ENCODE measurements around the gene RETREG1.

RETREG1 gene, protein sequence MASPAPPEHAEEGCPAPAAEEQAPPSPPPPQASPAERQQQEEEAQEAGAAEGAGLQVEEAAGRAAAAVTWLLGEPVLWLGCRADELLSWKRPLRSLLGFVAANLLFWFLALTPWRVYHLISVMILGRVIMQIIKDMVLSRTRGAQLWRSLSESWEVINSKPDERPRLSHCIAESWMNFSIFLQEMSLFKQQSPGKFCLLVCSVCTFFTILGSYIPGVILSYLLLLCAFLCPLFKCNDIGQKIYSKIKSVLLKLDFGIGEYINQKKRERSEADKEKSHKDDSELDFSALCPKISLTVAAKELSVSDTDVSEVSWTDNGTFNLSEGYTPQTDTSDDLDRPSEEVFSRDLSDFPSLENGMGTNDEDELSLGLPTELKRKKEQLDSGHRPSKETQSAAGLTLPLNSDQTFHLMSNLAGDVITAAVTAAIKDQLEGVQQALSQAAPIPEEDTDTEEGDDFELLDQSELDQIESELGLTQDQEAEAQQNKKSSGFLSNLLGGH

DNA sequence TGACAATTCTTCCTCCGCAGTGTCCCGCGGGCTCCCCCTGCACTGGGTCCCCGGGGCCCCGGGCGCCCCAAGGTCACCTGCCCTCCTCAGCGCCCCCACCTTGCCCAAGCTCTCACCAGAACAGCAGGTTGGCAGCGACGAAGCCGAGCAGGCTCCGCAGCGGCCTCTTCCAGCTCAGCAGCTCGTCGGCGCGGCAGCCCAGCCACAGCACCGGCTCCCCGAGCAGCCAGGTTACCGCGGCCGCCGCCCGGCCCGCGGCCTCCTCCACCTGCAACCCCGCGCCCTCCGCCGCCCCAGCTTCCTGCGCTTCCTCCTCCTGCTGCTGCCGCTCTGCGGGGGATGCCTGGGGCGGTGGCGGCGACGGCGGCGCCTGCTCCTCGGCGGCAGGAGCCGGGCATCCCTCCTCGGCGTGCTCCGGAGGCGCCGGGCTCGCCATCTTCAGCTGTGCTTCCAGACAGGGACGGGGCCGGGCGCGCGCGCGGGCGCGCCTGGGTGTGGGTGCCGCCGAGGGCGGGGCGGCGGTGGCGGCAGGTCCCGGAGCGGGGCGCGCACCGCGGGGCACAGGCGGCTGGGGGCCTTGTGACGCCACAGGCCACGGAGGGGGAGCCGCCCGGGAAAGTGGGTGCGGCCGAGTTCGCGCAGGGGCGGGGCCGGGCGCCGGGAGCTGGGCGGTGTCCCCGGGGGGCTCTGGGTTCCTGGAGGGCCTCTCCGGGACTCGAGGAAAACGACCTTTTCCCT is at the start of gene RETREG1:
Gene RETREG1, minus strand, starts transcription at position 462 of the 738 bp plus-strand sequence. Its CDS starts 26 bp downstream, at position 436.
- H3K4me1 ChIP-seq (ENCODE audit: control insufficient read depth, insufficient read depth, low read length): peaks cover 23% of the 10 kb centered on the region
- H3K4me3 ChIP-seq (ENCODE audit: low read depth, low read length): peak within 1 kb of the TSS; percentile 70
- peak within 1 kb of the TSS; percentile 48 for H3K9ac ChIP-seq (ENCODE audit: low read length)

DNA sequence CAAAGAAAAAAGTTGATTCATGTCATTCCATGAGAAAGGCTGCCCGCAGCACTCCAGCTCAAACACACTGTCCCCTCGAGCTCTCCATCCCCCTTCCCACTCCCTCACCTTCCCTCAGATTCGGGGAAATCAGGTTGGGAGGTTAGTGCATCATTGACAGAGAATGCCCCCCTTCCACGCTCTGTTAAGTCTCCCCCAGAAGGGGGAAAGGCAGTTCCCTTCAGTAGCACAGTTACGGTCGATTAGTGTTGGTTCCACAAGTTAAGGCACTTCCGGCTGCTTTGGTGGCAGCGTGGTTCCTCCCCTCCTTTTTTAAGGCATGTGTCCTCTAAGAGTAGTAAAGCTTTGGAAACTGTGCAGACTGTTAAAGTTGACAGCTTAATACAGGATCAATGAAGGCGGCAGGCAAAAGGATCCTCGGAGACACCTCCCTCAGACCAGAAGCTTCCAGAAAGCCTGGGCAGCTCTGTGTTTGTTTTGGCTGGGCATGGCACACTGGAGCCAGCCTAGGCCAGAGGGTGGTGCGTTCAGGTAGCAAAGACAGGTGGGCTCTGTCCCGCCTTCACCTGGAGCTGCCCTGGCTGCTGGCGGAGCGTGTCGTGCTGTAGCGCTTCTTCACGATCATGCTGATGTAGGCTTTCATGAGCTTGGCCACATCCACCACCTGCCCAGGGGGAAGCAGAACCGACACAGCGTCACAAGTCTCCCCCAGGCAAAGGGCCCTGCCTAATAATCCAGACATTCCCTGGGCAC is 49.5 kb upstream of the RETREG1 start:
- H3K27ac ChIP-seq (ENCODE audit: low read depth, low read length): no peak overlapping the region
- peaks cover 74% of the 10 kb centered on the region for H3K36me3 ChIP-seq (ENCODE audit: control insufficient read depth, insufficient read depth, low read length)
- H3K4me3 ChIP-seq (ENCODE audit: low read depth, low read length): no peak overlapping the region
- no peaks in the 10 kb centered on the region for H3K27me3 ChIP-seq (ENCODE audit: control insufficient read depth, insufficient read depth, low read length)
- H3K9me3 ChIP-seq (ENCODE audit: control insufficient read depth, insufficient read depth, low read depth, low read length): no peaks in the 10 kb centered on the region
- H3K4me1 ChIP-seq (ENCODE audit: control insufficient read depth, insufficient read depth, low read length): no peaks in the 10 kb centered on the region
- no peak overlapping the region for H3K9ac ChIP-seq (ENCODE audit: low read length)

More for the DNA sequence above, at the start of gene RETREG1:
- Histone ChIP-seq H3K36me3 (ENCODE audit: control insufficient read depth, insufficient read depth, low read length) (no peaks in the 10 kb centered on the region), H3K27me3 (ENCODE audit: control insufficient read depth, insufficient read depth, low read length) (peaks cover 52% of the 10 kb centered on the region), H3K27ac (ENCODE audit: low read depth, low read length) (no peak within 1 kb of the TSS), H3K9me3 (ENCODE audit: control insufficient read depth, insufficient read depth, low read depth, low read length) (no peaks in the 10 kb centered on the region)

GRCh38 chr5:16665601-16666000 is 48.8 kb upstream of the RETREG1 start:
- Histone ChIP-seq H3K9me3 (ENCODE audit: control insufficient read depth, insufficient read depth, low read depth, low read length) (no peaks in the 10 kb centered on the region), H3K27me3 (ENCODE audit: control insufficient read depth, insufficient read depth, low read length) (no peaks in the 10 kb centered on the region), H3K9ac (ENCODE audit: low read length) (no peak overlapping the region), H3K36me3 (ENCODE audit: control insufficient read depth, insufficient read depth, low read length) (peaks cover 67% of the 10 kb centered on the region), H3K4me1 (ENCODE audit: control insufficient read depth, insufficient read depth, low read length) (no peaks in the 10 kb centered on the region), H3K4me3 (ENCODE audit: low read depth, low read length) (no peak overlapping the region), H3K27ac (ENCODE audit: low read depth, low read length) (no peak overlapping the region)

DNA sequence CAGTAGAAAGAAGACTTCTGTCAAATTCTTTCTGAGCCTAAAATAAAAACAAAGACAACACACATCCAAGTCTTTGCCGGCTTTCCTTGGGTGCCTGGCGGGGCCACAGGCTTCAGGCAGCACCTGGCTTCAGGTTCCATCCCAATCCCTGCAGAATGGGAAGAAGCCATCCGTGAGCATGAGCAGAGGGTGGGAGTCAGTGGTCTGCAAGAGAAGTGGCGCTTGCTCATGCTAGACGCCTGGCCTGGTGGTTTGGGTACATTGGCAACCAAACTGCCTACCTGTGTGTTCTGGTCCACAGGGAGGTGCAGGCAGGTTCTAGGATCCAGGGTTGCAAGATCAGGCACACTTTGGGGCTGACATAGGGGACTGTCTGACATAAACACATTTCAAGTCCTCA is 47.6 kb upstream of the RETREG1 start:
- Histone ChIP-seq H3K36me3 (ENCODE audit: control insufficient read depth, insufficient read depth, low read length) (peaks cover 55% of the 10 kb centered on the region), H3K4me1 (ENCODE audit: control insufficient read depth, insufficient read depth, low read length) (no peaks in the 10 kb centered on the region), H3K27ac (ENCODE audit: low read depth, low read length) (no peak overlapping the region)

GRCh38 chr5:16663840-16664239 is 47.0 kb upstream of the RETREG1 start:
- Histone ChIP-seq H3K27ac (ENCODE audit: low read depth, low read length) (no peak overlapping the region), H3K36me3 (ENCODE audit: control insufficient read depth, insufficient read depth, low read length) (peaks cover 50% of the 10 kb centered on the region), H3K27me3 (ENCODE audit: control insufficient read depth, insufficient read depth, low read length) (no peaks in the 10 kb centered on the region), H3K9me3 (ENCODE audit: control insufficient read depth, insufficient read depth, low read depth, low read length) (no peaks in the 10 kb centered on the region), H3K4me3 (ENCODE audit: low read depth, low read length) (no peak overlapping the region), H3K4me1 (ENCODE audit: control insufficient read depth, insufficient read depth, low read length) (no peaks in the 10 kb centered on the region), H3K9ac (ENCODE audit: low read length) (no peak overlapping the region)

More for the DNA sequence above, 47.6 kb upstream of the RETREG1 start:
- Histone ChIP-seq H3K9me3 (ENCODE audit: control insufficient read depth, insufficient read depth, low read depth, low read length) (no peaks in the 10 kb centered on the region), H3K4me3 (ENCODE audit: low read depth, low read length) (no peak overlapping the region), H3K9ac (ENCODE audit: low read length) (no peak overlapping the region), H3K27me3 (ENCODE audit: control insufficient read depth, insufficient read depth, low read length) (no peaks in the 10 kb centered on the region)

- Histone ChIP-seq H3K27me3 (ENCODE audit: control insufficient read depth, insufficient read depth, low read length) (no peaks in the 10 kb centered on the region), H3K36me3 (ENCODE audit: control insufficient read depth, insufficient read depth, low read length) (peaks cover 29% of the 10 kb centered on the region), H3K4me1 (ENCODE audit: control insufficient read depth, insufficient read depth, low read length) (no peaks in the 10 kb centered on the region), H3K27ac (ENCODE audit: low read depth, low read length) (no peak overlapping the region), H3K9ac (ENCODE audit: low read length) (no peak overlapping the region), H3K4me3 (ENCODE audit: low read depth, low read length) (no peak overlapping the region), H3K9me3 (ENCODE audit: control insufficient read depth, insufficient read depth, low read depth, low read length) (no peaks in the 10 kb centered on the region)
Measured at GRCh38 chr5:16661713-16662112, 44.9 kb upstream of the RETREG1 start.

GRCh38 chr5:16660982-16661381 is 44.2 kb upstream of the RETREG1 start:
- no peak overlapping the region for H3K4me3 ChIP-seq (ENCODE audit: low read depth, low read length)
- H3K27ac ChIP-seq (ENCODE audit: low read depth, low read length): no peak overlapping the region
- H3K4me1 ChIP-seq (ENCODE audit: control insufficient read depth, insufficient read depth, low read length): no peaks in the 10 kb centered on the region
- H3K9me3 ChIP-seq (ENCODE audit: control insufficient read depth, insufficient read depth, low read depth, low read length): no peaks in the 10 kb centered on the region
- H3K9ac ChIP-seq (ENCODE audit: low read length): no peak overlapping the region
- no peaks in the 10 kb centered on the region for H3K27me3 ChIP-seq (ENCODE audit: control insufficient read depth, insufficient read depth, low read length)
- peaks cover 22% of the 10 kb centered on the region for H3K36me3 ChIP-seq (ENCODE audit: control insufficient read depth, insufficient read depth, low read length)

GRCh38 chr5:16659536-16659935 is 42.7 kb upstream of the RETREG1 start:
- Histone ChIP-seq H3K27ac (ENCODE audit: low read depth, low read length) (no peak overlapping the region), H3K36me3 (ENCODE audit: control insufficient read depth, insufficient read depth, low read length) (peaks cover 9% of the 10 kb centered on the region; the same call in 1 of the 2 replicates), H3K27me3 (ENCODE audit: control insufficient read depth, insufficient read depth, low read length) (no peaks in the 10 kb centered on the region), H3K9me3 (ENCODE audit: control insufficient read depth, insufficient read depth, low read depth, low read length) (no peaks in the 10 kb centered on the region), H3K9ac (ENCODE audit: low read length) (no peak overlapping the region), H3K4me1 (ENCODE audit: control insufficient read depth, insufficient read depth, low read length) (no peaks in the 10 kb centered on the region), H3K4me3 (ENCODE audit: low read depth, low read length) (no peak overlapping the region)

- H3K27me3 ChIP-seq (ENCODE audit: control insufficient read depth, insufficient read depth, low read length): no peaks in the 10 kb centered on the region
- H3K4me1 ChIP-seq (ENCODE audit: control insufficient read depth, insufficient read depth, low read length): no peaks in the 10 kb centered on the region
- H3K4me3 ChIP-seq (ENCODE audit: low read depth, low read length): no peak overlapping the region
- H3K9me3 ChIP-seq (ENCODE audit: control insufficient read depth, insufficient read depth, low read depth, low read length): no peaks in the 10 kb centered on the region
- H3K36me3 ChIP-seq (ENCODE audit: control insufficient read depth, insufficient read depth, low read length): no peaks in the 10 kb centered on the region
- H3K27ac ChIP-seq (ENCODE audit: low read depth, low read length): no peak overlapping the region
- no peak overlapping the region for H3K9ac ChIP-seq (ENCODE audit: low read length)
Measured at GRCh38 chr5:16656561-16657191, 39.9 kb upstream of the RETREG1 start.

DNA sequence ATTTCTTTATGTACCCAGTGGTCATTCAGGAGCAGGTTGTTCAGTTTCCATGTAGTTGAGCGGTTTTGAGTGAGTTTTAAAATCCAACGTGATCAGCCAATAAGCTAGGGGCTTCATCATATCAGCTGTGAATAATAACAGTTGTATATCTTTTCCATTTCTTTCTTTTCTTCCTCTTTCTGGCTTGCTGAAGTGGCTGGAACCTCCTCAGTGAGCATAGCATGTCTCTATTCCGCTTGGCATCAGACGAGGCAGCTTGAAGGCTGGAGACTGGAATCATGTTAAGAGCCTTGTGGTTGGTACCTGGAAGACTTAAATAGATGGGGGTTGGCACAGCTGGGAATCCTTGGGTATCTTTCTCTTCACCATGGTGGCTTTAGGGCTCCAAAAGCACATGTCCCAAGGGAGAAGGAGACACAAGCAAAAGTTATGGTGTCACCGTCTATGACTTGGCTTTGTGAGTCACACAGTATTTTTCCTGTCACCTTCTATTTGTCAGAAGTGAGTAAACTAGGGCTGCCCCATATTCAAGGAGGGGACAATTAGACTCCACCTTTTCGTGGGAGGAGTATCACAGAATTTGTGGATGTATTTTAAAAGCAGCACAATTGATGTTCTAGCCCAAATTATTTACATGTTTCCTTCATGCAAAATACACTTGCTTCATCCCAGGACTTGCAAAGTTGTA is 38.0 kb upstream of the RETREG1 start:
- Histone ChIP-seq H3K4me3 (ENCODE audit: low read depth, low read length) (no peak overlapping the region), H3K36me3 (ENCODE audit: control insufficient read depth, insufficient read depth, low read length) (no peaks in the 10 kb centered on the region), H3K27me3 (ENCODE audit: control insufficient read depth, insufficient read depth, low read length) (no peaks in the 10 kb centered on the region), H3K27ac (ENCODE audit: low read depth, low read length) (no peak overlapping the region), H3K4me1 (ENCODE audit: control insufficient read depth, insufficient read depth, low read length) (no peaks in the 10 kb centered on the region), H3K9ac (ENCODE audit: low read length) (no peak overlapping the region), H3K9me3 (ENCODE audit: control insufficient read depth, insufficient read depth, low read depth, low read length) (peaks cover 1% of the 10 kb centered on the region)
